Neuron (in vitro differentiated cells): ENCODE measurements around the gene CCR5.

Experiments used
- H2AFZ ChIP-seq: one replicate; pipeline ENCODE4 v1.6.1; 2013; ENCODE audit warnings: low read depth, mild to moderate bottlenecking, inconsistent platforms, low read length, moderate library complexity
- H3K27me3 ChIP-seq: one replicate; pipeline ENCODE4 v1.6.1; 2013; ENCODE audit warnings: low read length; ENCODE audit not compliant: insufficient read depth
- H3K36me3 ChIP-seq: one replicate; pipeline ENCODE4 v1.6.1; 2013; ENCODE audit warnings: low read length; ENCODE audit not compliant: insufficient read depth
- H3K4me1 ChIP-seq: one replicate; pipeline ENCODE4 v1.6.1; 2013; ENCODE audit warnings: low read length; ENCODE audit not compliant: insufficient read depth
- H3K4me3 ChIP-seq: 2 replicates; pipeline ENCODE4 v1.5.1; 2013; ENCODE audit warnings: mild to moderate bottlenecking, low read length, moderate library complexity
- H3K9me3 ChIP-seq: one replicate; pipeline ENCODE4 v1.6.1; 2013; ENCODE audit warnings: low read length

The CCR5 gene

GRCh38 chr3:46409739-46410489, 39.2 kb downstream of the CCR5 start:
- no peak overlapping the region for H2AFZ ChIP-seq
- H3K4me3 ChIP-seq: no peak overlapping the region
- H3K9me3 ChIP-seq: no peaks in the 10 kb centered on the region
- no peaks in the 10 kb centered on the region for H3K27me3 ChIP-seq
- H3K36me3 ChIP-seq: no peaks in the 10 kb centered on the region
- H3K4me1 ChIP-seq: no peaks in the 10 kb centered on the region

GRCh38 chr3:46410669-46411068, 39.9 kb downstream of the CCR5 start:
- H3K4me1 ChIP-seq: no peaks in the 10 kb centered on the region
- H3K9me3 ChIP-seq: no peaks in the 10 kb centered on the region
- no peak overlapping the region for H3K4me3 ChIP-seq
- H2AFZ ChIP-seq: no peak overlapping the region
- H3K36me3 ChIP-seq: no peaks in the 10 kb centered on the region
- H3K27me3 ChIP-seq: no peaks in the 10 kb centered on the region

- Histone ChIP-seq H3K4me1 (no peaks in the 10 kb centered on the region), H3K4me3 (no peak overlapping the region), H2AFZ (no peak overlapping the region), H3K36me3 (no peaks in the 10 kb centered on the region), H3K27me3 (no peaks in the 10 kb centered on the region), H3K9me3 (no peaks in the 10 kb centered on the region)
Observed at GRCh38 chr3:46411271-46411670, 40.5 kb downstream of the CCR5 start.

GRCh38 chr3:46412786-46413298, 42.1 kb downstream of the CCR5 start:
- Histone ChIP-seq H3K4me1 (no peaks in the 10 kb centered on the region), H3K36me3 (no peaks in the 10 kb centered on the region), H3K27me3 (no peaks in the 10 kb centered on the region), H3K9me3 (no peaks in the 10 kb centered on the region), H3K4me3 (no peak overlapping the region), H2AFZ (no peak overlapping the region)

- Histone ChIP-seq H3K4me3 (no peak overlapping the region), H3K9me3 (no peaks in the 10 kb centered on the region), H3K27me3 (no peaks in the 10 kb centered on the region), H3K4me1 (no peaks in the 10 kb centered on the region), H3K36me3 (no peaks in the 10 kb centered on the region), H2AFZ (no peak overlapping the region)
Observed at GRCh38 chr3:46413951-46414350, 43.2 kb downstream of the CCR5 start.

- Histone ChIP-seq H3K36me3 (no peaks in the 10 kb centered on the region), H3K4me1 (no peaks in the 10 kb centered on the region), H2AFZ (no peak overlapping the region), H3K27me3 (no peaks in the 10 kb centered on the region), H3K4me3 (no peak overlapping the region), H3K9me3 (no peaks in the 10 kb centered on the region)
Observed at GRCh38 chr3:46414739-46415138, 44.0 kb downstream of the CCR5 start.

GRCh38 chr3:46416125-46416810, 45.5 kb downstream of the CCR5 start:
- Histone ChIP-seq H2AFZ (no peak overlapping the region), H3K36me3 (no peaks in the 10 kb centered on the region), H3K9me3 (no peaks in the 10 kb centered on the region), H3K4me1 (no peaks in the 10 kb centered on the region), H3K4me3 (no peak overlapping the region), H3K27me3 (no peaks in the 10 kb centered on the region)

GRCh38 chr3:46416811-46417510, 46.2 kb downstream of the CCR5 start:
- Histone ChIP-seq H2AFZ (no peak overlapping the region), H3K4me1 (no peaks in the 10 kb centered on the region), H3K27me3 (no peaks in the 10 kb centered on the region), H3K36me3 (no peaks in the 10 kb centered on the region), H3K9me3 (no peaks in the 10 kb centered on the region), H3K4me3 (no peak overlapping the region)

- H3K4me1 ChIP-seq: no peaks in the 10 kb centered on the region
- H3K9me3 ChIP-seq: no peaks in the 10 kb centered on the region
- no peaks in the 10 kb centered on the region for H3K27me3 ChIP-seq
- no peak overlapping the region for H3K4me3 ChIP-seq
- H2AFZ ChIP-seq: no peak overlapping the region
- H3K36me3 ChIP-seq: no peaks in the 10 kb centered on the region
Observed at GRCh38 chr3:46417841-46418611, 47.3 kb downstream of the CCR5 start.

GRCh38 chr3:46419816-46420215, 49.1 kb downstream of the CCR5 start:
- Histone ChIP-seq H3K4me3 (no peak overlapping the region), H3K27me3 (no peaks in the 10 kb centered on the region), H3K36me3 (no peaks in the 10 kb centered on the region), H2AFZ (no peak overlapping the region), H3K4me1 (no peaks in the 10 kb centered on the region), H3K9me3 (no peaks in the 10 kb centered on the region)

- H3K4me1 ChIP-seq: no peaks in the 10 kb centered on the region
- H3K36me3 ChIP-seq: no peaks in the 10 kb centered on the region
- H3K4me3 ChIP-seq: no peak overlapping the region
- H2AFZ ChIP-seq: no peak overlapping the region
- H3K27me3 ChIP-seq: no peaks in the 10 kb centered on the region
- no peaks in the 10 kb centered on the region for H3K9me3 ChIP-seq
Observed at GRCh38 chr3:46420931-46421330, 50.2 kb downstream of the CCR5 start.

GRCh38 chr3:46422617-46423016, 51.9 kb downstream of the CCR5 start:
- Histone ChIP-seq H3K4me3 (no peak overlapping the region), H3K36me3 (no peaks in the 10 kb centered on the region), H3K27me3 (no peaks in the 10 kb centered on the region), H3K9me3 (no peaks in the 10 kb centered on the region), H3K4me1 (no peaks in the 10 kb centered on the region), H2AFZ (no peak overlapping the region)
